ENCODE results near the gene DNAJB7.
"Not testable (repeated sequence)": the region's sequence is repeated elsewhere in the genome, so short reads cannot be mapped to it uniquely, and the experiment has no call there.

DNAJB7 gene

DNA sequence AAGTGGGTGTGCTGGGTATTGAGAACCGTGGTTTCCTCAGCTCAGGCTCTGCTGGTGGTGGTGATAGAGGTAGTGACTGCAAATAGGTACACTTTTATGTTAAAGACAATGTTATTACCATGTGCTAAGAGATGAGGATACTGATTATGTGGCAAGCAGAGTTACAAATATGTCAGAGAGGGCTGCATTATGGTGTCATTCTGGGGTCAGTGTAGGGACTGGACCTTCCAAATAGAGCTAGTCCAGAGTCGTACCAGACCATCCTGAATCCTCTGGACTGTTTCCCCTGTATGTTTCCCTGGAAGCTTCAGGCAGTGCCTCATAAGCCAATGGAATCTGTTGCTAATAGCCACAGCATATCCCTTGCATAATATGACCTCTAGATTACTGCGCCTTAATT lies at the start of gene DNAJB7:
Gene DNAJB7, minus strand, starts transcription at position 101 of the 400 bp plus-strand sequence. CDS start 119 bp downstream, outside the sequence.
- no peak for DNase-seq (ENCODE audit: low read depth)

GRCh38 chr22:40908895-40909294 lies 47.0 kb upstream of the DNAJB7 start:
- DNase-seq (ENCODE audit: low read depth), result no peak

- no peak for DNase-seq (ENCODE audit: low read depth)
Measured at GRCh38 chr22:40904101-40904500, 42.2 kb upstream of the DNAJB7 start.

- DNase-seq (ENCODE audit: low read depth), result no peak
Measured at GRCh38 chr22:40898850-40899357, 37.0 kb upstream of the DNAJB7 start.

- no peak for DNase-seq (ENCODE audit: low read depth)
Measured at GRCh38 chr22:40894417-40894816, 32.5 kb upstream of the DNAJB7 start.

- DNase-seq (ENCODE audit: low read depth), result no peak
Measured at GRCh38 chr22:40890881-40891280, 29.0 kb upstream of the DNAJB7 start.

- DNase-seq (ENCODE audit: low read depth), result no peak
Measured at GRCh38 chr22:40889116-40889515, 27.2 kb upstream of the DNAJB7 start.

DNA sequence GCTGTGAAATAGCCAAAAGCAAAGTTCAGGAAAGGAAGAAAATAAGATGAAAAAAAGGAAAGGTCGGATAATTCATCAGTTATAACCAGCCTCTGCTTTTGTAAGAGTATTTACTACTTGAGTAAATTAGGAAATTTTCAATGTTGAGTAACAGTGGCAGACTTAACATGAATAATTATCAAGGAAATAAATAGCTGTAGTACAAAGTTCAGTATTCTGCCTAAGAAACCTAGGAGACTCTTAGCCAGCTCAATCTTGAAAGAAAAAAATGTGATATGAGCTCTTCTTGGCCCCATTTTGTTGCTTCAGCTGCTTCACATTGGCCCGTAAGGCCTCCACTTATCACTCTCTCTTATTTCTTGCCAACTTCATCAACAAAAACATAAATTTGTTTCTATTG lies 17.0 kb upstream of the DNAJB7 start:
- DNase-seq (ENCODE audit: low read depth), result no peak

DNA sequence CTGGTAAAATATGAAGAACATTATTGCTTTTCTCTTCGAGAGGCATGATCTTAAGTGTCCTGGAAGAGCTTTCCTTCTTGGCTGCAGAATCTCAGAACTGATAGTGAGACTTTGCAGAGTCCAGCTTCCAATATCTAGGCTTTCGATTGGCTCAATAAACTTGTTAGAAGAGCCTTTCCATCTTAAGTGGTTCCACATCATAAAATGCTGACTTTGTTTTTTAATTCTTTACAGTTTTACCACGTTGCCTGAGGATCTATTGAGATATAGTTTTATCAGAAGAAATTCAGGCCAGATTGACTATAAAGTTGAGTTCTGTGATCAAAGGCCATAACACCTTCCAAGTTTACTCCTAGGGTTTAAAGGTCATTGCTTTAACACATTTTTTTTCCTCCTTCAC lies 15.6 kb upstream of the DNAJB7 start:
- no peak for DNase-seq (ENCODE audit: low read depth)

- no peak for DNase-seq (ENCODE audit: low read depth)
Measured at GRCh38 chr22:40876907-40877306, 15.0 kb upstream of the DNAJB7 start.

DNA sequence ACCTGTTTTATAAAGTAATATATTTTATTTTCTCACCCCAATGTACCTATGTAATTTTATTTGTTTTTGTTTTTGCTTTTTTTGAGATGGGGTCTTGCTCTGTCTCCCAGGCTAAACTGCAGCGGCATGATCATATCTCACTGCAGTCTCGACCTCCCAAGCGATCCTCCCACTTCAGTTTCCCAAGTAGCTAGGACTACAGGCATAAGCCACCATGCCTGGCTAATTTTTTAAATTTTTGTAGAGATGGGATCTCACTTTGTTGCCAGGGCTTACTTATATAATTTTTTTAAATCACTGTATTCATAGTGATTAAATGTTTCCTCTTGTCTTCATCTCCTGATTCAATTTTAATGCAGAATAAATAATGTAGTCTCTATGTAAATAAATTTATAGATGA lies 13.2 kb upstream of the DNAJB7 start:
- DNase-seq (ENCODE audit: low read depth), result no peak

DNA sequence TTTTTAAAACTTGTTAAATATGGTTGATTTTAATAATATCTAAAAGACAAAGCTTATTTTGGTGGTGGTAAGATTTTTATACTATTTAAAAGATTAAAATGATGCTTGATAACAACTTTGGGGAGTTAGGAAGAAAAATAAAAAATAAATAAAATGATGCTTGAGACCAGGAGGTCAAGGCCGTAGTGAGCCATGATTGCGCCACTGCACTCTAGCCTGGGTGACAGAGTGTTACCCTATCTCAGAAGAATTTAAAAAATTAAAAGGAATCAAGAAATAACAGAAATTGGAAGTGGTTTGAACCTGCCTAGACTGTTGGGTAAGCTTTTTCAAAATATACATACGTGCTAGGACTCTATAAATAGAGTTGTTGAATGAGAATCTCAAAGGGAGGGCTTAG lies 12.1 kb upstream of the DNAJB7 start:
- DNase-seq (ENCODE audit: low read depth), result no peak

- DNase-seq (ENCODE audit: low read depth), result not testable (repeated sequence)
Measured at GRCh38 chr22:40868379-40868778, 6.5 kb upstream of the DNAJB7 start.

GRCh38 chr22:40867109-40867508 lies 5.2 kb upstream of the DNAJB7 start:
- no peak for DNase-seq (ENCODE audit: low read depth)

- no peak for DNase-seq (ENCODE audit: low read depth)
Measured at GRCh38 chr22:40862537-40862936, 624 bp upstream of the DNAJB7 start.

- no peak for DNase-seq (ENCODE audit: low read depth)
Measured at GRCh38 chr22:40857309-40857855, 4.5 kb downstream of the DNAJB7 start.

DNA sequence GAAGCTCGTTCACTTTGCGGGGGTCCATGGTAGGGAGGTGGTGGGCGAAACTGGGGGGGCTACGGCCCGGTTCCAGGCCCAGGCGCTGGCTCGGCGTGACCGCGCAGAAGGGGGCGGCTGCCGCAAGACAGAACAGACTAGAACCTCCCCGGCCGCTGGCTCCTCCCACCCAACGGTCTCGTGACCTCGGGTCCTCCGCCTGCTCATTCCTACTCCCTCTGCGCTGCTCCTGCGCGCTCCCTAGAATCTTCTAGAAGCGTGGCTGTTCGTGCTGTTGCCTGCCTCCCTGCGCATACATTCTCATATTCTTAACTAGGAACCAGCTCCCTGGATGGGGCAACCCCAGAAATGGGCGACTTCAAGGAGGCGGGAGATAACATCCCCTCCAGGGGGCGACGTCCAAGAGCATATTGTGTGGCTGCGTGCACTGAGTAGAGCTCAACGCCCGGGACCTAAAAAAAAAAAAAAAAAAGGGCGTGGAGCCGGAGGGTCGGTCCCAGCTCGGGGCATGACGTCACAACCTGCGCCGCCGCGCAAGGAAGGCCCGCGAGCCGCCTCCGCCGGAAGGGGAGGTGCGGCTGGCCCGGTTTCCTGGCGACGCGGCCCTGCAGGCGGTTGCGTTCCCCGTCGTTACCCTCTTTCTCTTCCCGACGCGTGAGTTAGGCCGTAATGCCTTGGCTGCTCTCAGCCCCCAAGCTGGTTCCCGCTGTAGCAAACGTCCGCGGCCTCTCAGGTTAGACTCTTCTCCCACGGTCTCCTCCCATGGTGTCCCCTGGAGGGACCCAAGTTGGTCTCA lies 5.2 kb downstream of the DNAJB7 start, which contains the start of the genes ST13 and XPNPEP3:
Gene ST13, minus strand, starts transcription at position 127 of the 796 bp plus-strand sequence. Its CDS starts 99 bp downstream, at position 28.
Gene XPNPEP3, plus strand, starts transcription at position 636 of the 796 bp plus-strand sequence. Its CDS starts 34 bp downstream, at position 670.
- DNase-seq (ENCODE audit: low read depth), result peak; percentile 95

DNA sequence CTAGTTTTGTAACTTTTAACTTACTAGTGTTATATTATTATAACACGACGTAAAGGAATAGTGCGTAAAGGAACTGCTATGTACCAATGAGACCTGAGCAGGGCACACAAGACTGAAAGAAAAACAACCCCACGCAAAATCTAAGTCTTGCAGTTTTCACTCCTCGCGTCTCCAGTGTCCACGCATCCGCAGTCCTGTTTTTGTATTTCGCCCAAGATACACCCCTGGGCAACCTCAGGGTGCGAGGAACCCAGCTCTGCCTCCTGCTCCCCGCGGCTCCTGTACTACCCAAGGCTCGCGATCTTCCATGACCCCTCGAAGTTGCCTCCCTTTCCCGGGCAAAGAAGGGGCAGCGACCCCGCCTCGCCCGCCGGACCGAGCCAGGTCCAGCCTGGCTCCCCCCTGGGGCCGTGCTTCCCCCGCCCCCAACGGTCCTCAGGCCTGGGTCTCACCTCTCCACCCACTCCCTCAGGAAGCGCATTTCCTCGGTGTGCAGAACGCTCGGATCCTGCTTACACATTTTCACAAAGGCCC lies 5.9 kb downstream of the DNAJB7 start:
- no peak for DNase-seq (ENCODE audit: low read depth)

DNA sequence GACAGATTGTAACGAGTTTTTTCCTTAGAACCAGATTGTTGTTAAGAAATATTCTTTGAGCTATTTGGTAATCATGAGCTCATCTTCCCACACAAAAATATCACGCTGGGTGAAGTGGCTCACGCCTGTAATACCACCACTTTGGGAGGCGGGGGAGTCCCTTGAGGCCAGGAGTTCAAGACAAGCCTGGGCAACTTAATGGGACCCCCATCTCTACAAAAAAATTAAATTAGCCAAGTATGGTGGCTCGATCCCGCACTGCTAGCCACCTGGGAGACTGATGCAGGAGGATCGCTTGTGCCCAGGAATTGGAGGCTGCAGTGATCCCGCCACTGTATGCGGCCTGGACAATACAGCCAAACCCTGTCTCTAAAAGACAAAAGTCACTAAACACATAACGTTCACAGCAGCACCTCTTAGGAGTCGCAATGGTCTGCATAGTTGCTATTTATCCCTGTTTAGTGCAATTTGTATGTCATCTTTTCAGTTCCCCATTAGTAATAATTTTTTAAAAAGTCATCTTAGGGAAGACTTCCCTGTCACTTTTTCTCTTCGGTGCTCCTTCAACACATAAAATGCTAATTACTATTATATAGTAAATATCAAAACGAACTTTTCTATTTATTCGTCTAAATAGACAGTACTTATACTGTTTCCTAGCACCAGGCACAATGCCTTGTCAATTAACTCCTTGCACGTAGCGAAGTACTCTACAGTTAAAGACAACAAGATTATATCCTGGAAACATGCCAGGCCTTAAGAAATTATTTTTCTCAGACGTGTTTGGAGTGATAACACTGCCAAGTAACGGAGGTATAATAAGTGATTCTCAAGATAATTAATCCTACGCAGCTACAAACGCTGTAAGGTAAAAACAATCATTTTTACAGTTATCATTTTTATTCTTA lies 6.6 kb downstream of the DNAJB7 start:
- no peak for DNase-seq (ENCODE audit: low read depth)

DNA sequence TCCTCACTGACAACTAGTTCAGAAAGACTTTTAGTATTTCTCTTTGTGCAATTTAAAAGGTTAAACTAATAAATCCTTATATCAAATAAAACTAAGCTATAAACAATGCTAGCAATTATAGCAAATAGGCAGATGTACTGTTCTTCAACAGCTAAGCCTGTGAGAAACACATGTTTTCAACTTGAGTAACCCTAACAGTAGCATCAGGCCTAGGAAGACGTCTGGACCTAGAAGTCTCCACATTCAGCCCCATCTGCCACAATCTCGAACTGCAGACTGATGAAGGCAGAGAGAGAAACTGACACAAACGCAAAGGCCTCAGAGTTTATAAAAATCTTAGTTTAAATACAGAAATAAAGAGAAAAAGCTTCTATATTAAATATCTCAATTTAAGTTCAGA lies 8.0 kb downstream of the DNAJB7 start:
- no peak for DNase-seq (ENCODE audit: low read depth)

GRCh38 chr22:40853333-40853732 lies 8.6 kb downstream of the DNAJB7 start:
- DNase-seq (ENCODE audit: low read depth), result no peak

GRCh38 chr22:40845816-40846215 lies 16.1 kb downstream of the DNAJB7 start:
- not testable (repeated sequence) for DNase-seq (ENCODE audit: low read depth)

All from activated T-helper 9 cell treated with anti-CD3 and anti-CD28 coated beads, Interleukin-2, amount 50 U/mL, for 16 hours (primary cell).